CD14-positive monocyte (primary cell): Measurements from ENCODE around the gene KCNQ1. TPM values are rescaled to one million over a fixed set of nuclear protein-coding genes. Genes with fewer than 3 reads are reported as not detected.
A peak's percentile ranks its signal among the peaks of the same experiment; 100 is the strongest.

Source experiments
- DNase-seq, 3 donors: peaks; one replicate each; pipeline ENCODE4 v3.0.0-alpha.2; 2011 to 2022
- H2AFZ ChIP-seq: 2 replicates; pipeline ENCODE4 v1.6.0; 2012; ENCODE audit warnings: mild to moderate bottlenecking, low read depth, low read length, inconsistent platforms; ENCODE audit not compliant: insufficient read depth, poor library complexity, severe bottlenecking
- H3K27ac ChIP-seq, 2 donors: 1 replicate in 1 of 2; 2 replicates in 1 of 2; pipeline ENCODE4 v1.5.1; 2012 to 2013; ENCODE audit warnings: low read length in 2 of 2, control low read depth in 1 of 2, inconsistent platforms in 1 of 2, low read depth in 1 of 2, mild to moderate bottlenecking in 1 of 2
- H3K27me3 ChIP-seq, 2 donors: one replicate each; pipeline versions ENCODE4 v1.6.0 to v1.6.1; 2011 to 2013; ENCODE audit warnings: low read length in 2 of 2; ENCODE audit not compliant: control insufficient read depth in 2 of 2, insufficient read depth in 2 of 2
- H3K36me3 ChIP-seq, 2 donors: replicated peaks in 1 of 2; 1 replicate in 1 of 2; 2 replicates in 1 of 2; pipeline versions ENCODE4 v1.5.1 to v1.6.1; 2012 to 2013; ENCODE audit warnings: low read length in 2 of 2, control low read depth in 1 of 2, inconsistent platforms in 1 of 2, mild to moderate bottlenecking in 1 of 2; ENCODE audit not compliant: insufficient read depth in 2 of 2, control insufficient read depth in 1 of 2
- H3K4me1 ChIP-seq, 2 donors: 1 replicate in 1 of 2; 2 replicates in 1 of 2; pipeline versions ENCODE4 v1.5.1 to v1.6.1; 2012 to 2013; ENCODE audit warnings: low read length in 2 of 2, control low read depth in 1 of 2, inconsistent platforms in 1 of 2, mild to moderate bottlenecking in 1 of 2, moderate library complexity in 1 of 2; ENCODE audit not compliant: insufficient read depth in 2 of 2, control insufficient read depth in 1 of 2
- H3K4me2 ChIP-seq: replicated peaks from 2 replicates; pipeline ENCODE3; 2012; ENCODE audit warnings: low read length, moderate library complexity, mild to moderate bottlenecking; ENCODE audit not compliant: poor library complexity, severe bottlenecking; ENCODE audit errors: extremely low read depth
- H3K4me3 ChIP-seq, 3 experiments: fragments of 200-600 bp in 1 of 3; sonication (generic) in 1 of 3; replicated peaks in 1 of 3; 1 replicate in 2 of 3; 2 replicates in 1 of 3; pipeline ENCODE4 v1.5.1; 2011 to 2013; ENCODE audit warnings: low read length in 3 of 3, mild to moderate bottlenecking in 3 of 3, control low read depth in 2 of 3, low read depth in 2 of 3, inconsistent platforms in 1 of 3, moderate library complexity in 1 of 3
- H3K79me2 ChIP-seq: 2 replicates; pipeline ENCODE4 v1.6.0; 2012; ENCODE audit warnings: mild to moderate bottlenecking, control low read depth, inconsistent platforms, low read length, moderate library complexity; ENCODE audit not compliant: insufficient read depth
- H3K9ac ChIP-seq: 2 replicates; pipeline ENCODE4 v1.6.0; 2017; ENCODE audit warnings: low read length, mild to moderate bottlenecking; ENCODE audit not compliant: insufficient read depth, poor library complexity, severe bottlenecking
- H3K9me3 ChIP-seq, 2 donors: replicated peaks in 1 of 2; 1 replicate in 1 of 2; 2 replicates in 1 of 2; pipeline versions ENCODE4 v1.5.1 to v1.6.1; 2012 to 2013; ENCODE audit warnings: low read length in 2 of 2, control low read depth in 1 of 2; ENCODE audit not compliant: control insufficient read depth in 1 of 2, insufficient read depth in 1 of 2
- H4K20me1 ChIP-seq: 2 replicates; pipeline ENCODE4 v1.6.0; 2012; ENCODE audit warnings: mild to moderate bottlenecking, low read length, control low read depth, moderate library complexity; ENCODE audit not compliant: insufficient read depth
- H3K27ac Mint-ChIP-seq, 7 donors: one replicate each; pipeline ENCODE4 v1.8.0; 2020; ENCODE audit warnings: mild to moderate bottlenecking in 7 of 7, mixed read lengths in 7 of 7, moderate library complexity in 6 of 7, inconsistent platforms in 2 of 7
- H3K27me3 Mint-ChIP-seq, 3 donors: one replicate each; pipeline ENCODE4 v1.8.0; 2021 to 2022; ENCODE audit warnings: low read depth in 3 of 3, mild to moderate bottlenecking in 3 of 3, mixed read lengths in 3 of 3, moderate library complexity in 3 of 3, inconsistent platforms in 1 of 3
- H3K36me3 Mint-ChIP-seq, 2 donors: one replicate each; pipeline ENCODE4 v1.8.0; 2020; ENCODE audit warnings: mixed read lengths in 2 of 2, inconsistent platforms in 1 of 2, mild to moderate bottlenecking in 1 of 2
- H3K4me1 Mint-ChIP-seq: one replicate; pipeline ENCODE4 v1.8.0; 2020; ENCODE audit warnings: mild to moderate bottlenecking, mixed read lengths
- H3K4me3 Mint-ChIP-seq, 2 donors: one replicate each; pipeline ENCODE4 v1.8.0; 2020; ENCODE audit warnings: mild to moderate bottlenecking in 2 of 2, mixed read lengths in 2 of 2, moderate library complexity in 1 of 2
- H3K9me3 Mint-ChIP-seq, 7 donors: one replicate each; pipeline ENCODE4 v1.8.0; 2020 to 2022; ENCODE audit warnings: mixed read lengths in 7 of 7, mild to moderate bottlenecking in 6 of 7, moderate library complexity in 6 of 7, inconsistent platforms in 2 of 7
- CTCF ChIP-seq: fragments of 200-600 bp; IDR thresholded peaks from one replicate; pipeline ENCODE4 v1.8.0; 2022; ENCODE audit warnings: antibody characterized with exemption, mild to moderate bottlenecking
- WGBS: methylation state at CpG from one replicate; pipeline ENCODE4 v1.1.5; 2013; ENCODE audit warnings: missing lambda C conversion rate; ENCODE audit not compliant: insufficient coverage; 5-methylcytosine and 5-hydroxymethylcytosine counted together
- intact Hi-C, 2 donors: fragments of 100-400 bp; cut with micrococcal nuclease; formaldehyde crosslinking; loops; one replicate each; pipeline versions ENCODE4 v1.15.0 to v1.15.1; 2023
- polyA plus RNA-seq, 3 donors: library from polyadenylated mRNA; depleted of rRNA in 1 of 3; unstranded in 2 of 3; stranded (reverse) in 1 of 3; fragments of 300-500 nt in 2 of 3; fragments of >200 nt in 1 of 3; fragmentation: Illumina TruSeq in 2 of 3; gene quantifications; 1 replicate in 2 of 3; 2 replicates in 1 of 3; pipeline ENCODE4 v1.2.3, GENCODE V29; 2012 to 2021

Gene KCNQ1
- polyA plus RNA-seq, 3 donors = 14.9 to 31.8 (median 21.6) TPM

- Histone ChIP-seq H3K27ac (no peak overlapping the region), H3K9ac (no peak overlapping the region), H3K4me2 (no peak overlapping the region), H3K36me3 (no peaks in the 10 kb centered on the region), H3K9me3 (no peaks in the 10 kb centered on the region), H2AFZ (no peak overlapping the region), H3K4me3 (no peak overlapping the region), H4K20me1 (peaks cover 3% of the 10 kb centered on the region), H3K4me1 (peaks cover 57 to 60% of the 10 kb centered on the region in 2 donors), H3K79me2 (no peaks in the 10 kb centered on the region), H3K27me3 (no peaks in the 10 kb centered on the region)
- DNase-seq = no peak
- intact Hi-C loops = loop anchor here in 1 of 2 donors (5.0 kb wide), 1 partner anchor 36 kb away; no protein-coding TSS in a partner anchor
- TF ChIP-seq CTCF = no peak
- Mint-ChIP-seq H3K4me1 (peaks cover 56% of the 10 kb centered on the region), H3K27me3 (peaks cover 4 to 13% (median 10%) of the 10 kb centered on the region in 3 donors), H3K36me3 (peaks cover 9 to 18% of the 10 kb centered on the region in 2 donors), H3K4me3 (no peak overlapping the region), H3K9me3 (peaks cover 0 to 2% (median 0%) of the 10 kb centered on the region in 7 donors), H3K27ac (peak overlapping the region in 3 of 7 donors; percentile 28 to 50 (median 35))
- 81% methylated on average over 6 of the region's 9 CpGs for WGBS
Measured at GRCh38 chr11:2896047-2896446, 451.2 kb downstream of the KCNQ1 start.

- no peak overlapping the region for H3K9ac ChIP-seq
- H3K4me3 Mint-ChIP-seq = no peak overlapping the region
- peak overlapping the region in 4 of 7 donors; percentile 19 to 99 (median 74) for H3K27ac Mint-ChIP-seq
- 92% methylated on average over 6 of the region's 6 CpGs for WGBS
- H3K27ac ChIP-seq = no peak overlapping the region
- TF ChIP-seq CTCF = no peak
- no peak overlapping the region for H3K4me2 ChIP-seq
- H3K4me3 ChIP-seq = no peak overlapping the region
- intact Hi-C loops = loop anchor here in 1 of 2 donors (5.0 kb wide), 1 partner anchor 35 kb away; no protein-coding TSS in a partner anchor
- no peak for DNase-seq
- no peak overlapping the region for H2AFZ ChIP-seq
- H3K4me1 ChIP-seq = peaks cover 61 to 63% of the 10 kb centered on the region in 2 donors
- H3K9me3 ChIP-seq = no peaks in the 10 kb centered on the region
- no peaks in the 10 kb centered on the region for H3K36me3 ChIP-seq
- no peaks in the 10 kb centered on the region for H3K27me3 ChIP-seq
- peaks cover 0 to 2% (median 0%) of the 10 kb centered on the region in 7 donors for H3K9me3 Mint-ChIP-seq
- peaks cover 9 to 18% of the 10 kb centered on the region in 2 donors for H3K36me3 Mint-ChIP-seq
- no peaks in the 10 kb centered on the region for H3K79me2 ChIP-seq
- peaks cover 57% of the 10 kb centered on the region for H3K4me1 Mint-ChIP-seq
- H3K27me3 Mint-ChIP-seq = peaks cover 4 to 12% (median 10%) of the 10 kb centered on the region in 3 donors
- H4K20me1 ChIP-seq = no peaks in the 10 kb centered on the region
Measured at GRCh38 chr11:2897048-2897447, 452.2 kb downstream of the KCNQ1 start.
